Naive B cell (primary cell): Measurements from ENCODE around the gene APC. TPM values are rescaled to one million over a fixed set of nuclear protein-coding genes. Genes with fewer than 3 reads are reported as not detected.

Experiments used
- ATAC-seq, 2 donors: fragments of 150-1000 bp; cut with Tn5 transposase; 2 replicates each; pipeline ENCODE4 v1.10.0; 2021; ENCODE audit warnings: low read depth in 2 of 2, mild to moderate bottlenecking in 2 of 2, moderate library complexity in 2 of 2
- DNase-seq: peaks from one replicate; pipeline ENCODE4 v3.0.0; 2022
- H3K27ac Mint-ChIP-seq, 6 donors: one replicate each; pipeline ENCODE4 v1.8.0; 2020 to 2022; ENCODE audit warnings: mild to moderate bottlenecking in 6 of 6, mixed read lengths in 6 of 6, moderate library complexity in 5 of 6, inconsistent platforms in 2 of 6
- H3K27me3 Mint-ChIP-seq, 3 donors: one replicate each; pipeline ENCODE4 v1.8.0; 2021 to 2022; ENCODE audit warnings: mixed read lengths in 3 of 3, mild to moderate bottlenecking in 1 of 3
- H3K36me3 Mint-ChIP-seq, 2 donors: one replicate each; pipeline ENCODE4 v1.8.0; 2020 to 2022; ENCODE audit warnings: mixed read lengths in 2 of 2, inconsistent platforms in 1 of 2, mild to moderate bottlenecking in 1 of 2
- H3K4me1 Mint-ChIP-seq, 3 donors: one replicate each; pipeline ENCODE4 v1.8.0; 2020 to 2022; ENCODE audit warnings: mixed read lengths in 3 of 3, inconsistent platforms in 1 of 3, mild to moderate bottlenecking in 1 of 3, moderate library complexity in 1 of 3
- H3K4me3 Mint-ChIP-seq, 8 donors: one replicate each; pipeline ENCODE4 v1.8.0; 2020 to 2022; ENCODE audit warnings: mild to moderate bottlenecking in 8 of 8, mixed read lengths in 8 of 8, moderate library complexity in 8 of 8, inconsistent platforms in 2 of 8
- H3K9me3 Mint-ChIP-seq, 7 donors: one replicate each; pipeline ENCODE4 v1.8.0; 2020 to 2022; ENCODE audit warnings: mixed read lengths in 7 of 7, mild to moderate bottlenecking in 5 of 7, inconsistent platforms in 2 of 7, moderate library complexity in 1 of 7
- polyA plus RNA-seq, 6 donors: library from polyadenylated mRNA; unstranded; fragments of 300-500 nt; fragmentation: Illumina TruSeq; gene quantifications; one replicate each; pipeline ENCODE4 v1.2.3, GENCODE V29; 2021; ENCODE audit warnings: low read depth in 6 of 6

Gene APC
- polyA plus RNA-seq, 6 donors from 2014 or later = 18.3 to 47.4 (median 23.9) TPM

- Mint-ChIP-seq H3K27me3 (no peaks in the 10 kb centered on the region), H3K36me3 (peaks cover 32 to 41% of the 10 kb centered on the region in 2 donors), H3K4me1 (peaks cover 18 to 26% (median 24%) of the 10 kb centered on the region in 3 donors), H3K4me3 (no peak overlapping the region), H3K27ac (peak overlapping the region in 1 of 6 donors; percentile 19), H3K9me3 (no peaks in the 10 kb centered on the region)
- no peak for ATAC-seq
- DNase-seq = no peak
Observed at GRCh38 chr5:112820246-112820645, 82.6 kb downstream of the APC start.

- no peaks in the 10 kb centered on the region for H3K27me3 Mint-ChIP-seq
- H3K4me3 Mint-ChIP-seq = no peak overlapping the region
- H3K36me3 Mint-ChIP-seq = peaks cover 32 to 45% of the 10 kb centered on the region in 2 donors
- DNase-seq = no peak
- no peak for ATAC-seq
- peaks cover 18 to 26% (median 25%) of the 10 kb centered on the region in 3 donors for H3K4me1 Mint-ChIP-seq
- no peaks in the 10 kb centered on the region for H3K9me3 Mint-ChIP-seq
- H3K27ac Mint-ChIP-seq = peak overlapping the region in 4 of 6 donors; percentile 26 to 80 (median 70)
Observed at GRCh38 chr5:112822456-112822855, 84.8 kb downstream of the APC start.

- H3K9me3 Mint-ChIP-seq = no peaks in the 10 kb centered on the region
- DNase-seq = no peak
- peak overlapping the region in 1 of 8 donors; percentile 51 for H3K4me3 Mint-ChIP-seq
- peaks cover 18 to 26% (median 25%) of the 10 kb centered on the region in 3 donors for H3K4me1 Mint-ChIP-seq
- H3K27me3 Mint-ChIP-seq = no peaks in the 10 kb centered on the region
- no peak for ATAC-seq
- peak overlapping the region in 4 of 6 donors; percentile 80 to 97 (median 89) for H3K27ac Mint-ChIP-seq
- H3K36me3 Mint-ChIP-seq = peaks cover 32 to 45% of the 10 kb centered on the region in 2 donors
Observed at GRCh38 chr5:112823181-112823580, 85.5 kb downstream of the APC start.

GRCh38 chr5:112823656-112824055 is 86.0 kb downstream of the APC start:
- Mint-ChIP-seq H3K4me3 (peak overlapping the region in 1 of 8 donors; percentile 50), H3K27me3 (no peaks in the 10 kb centered on the region), H3K9me3 (no peaks in the 10 kb centered on the region), H3K27ac (peak overlapping the region in 5 of 6 donors; percentile 27 to 97 (median 80)), H3K4me1 (peaks cover 18 to 26% (median 25%) of the 10 kb centered on the region in 3 donors), H3K36me3 (peaks cover 34 to 41% of the 10 kb centered on the region in 2 donors)
- no peak for DNase-seq
- ATAC-seq = no peak

GRCh38 chr5:112824197-112824596 is 86.5 kb downstream of the APC start:
- peaks cover 18 to 26% (median 25%) of the 10 kb centered on the region in 3 donors for H3K4me1 Mint-ChIP-seq
- H3K4me3 Mint-ChIP-seq = peak overlapping the region in 1 of 8 donors; percentile 33
- H3K36me3 Mint-ChIP-seq = peaks cover 32 to 35% of the 10 kb centered on the region in 2 donors
- H3K27ac Mint-ChIP-seq = peak overlapping the region in 1 of 6 donors; percentile 80
- no peaks in the 10 kb centered on the region for H3K9me3 Mint-ChIP-seq
- no peaks in the 10 kb centered on the region for H3K27me3 Mint-ChIP-seq
- no peak for DNase-seq
- no peak for ATAC-seq

- H3K9me3 Mint-ChIP-seq = no peaks in the 10 kb centered on the region
- H3K27ac Mint-ChIP-seq = peak overlapping the region in 1 of 6 donors; percentile 19
- H3K4me3 Mint-ChIP-seq = no peak overlapping the region
- no peak for ATAC-seq
- H3K4me1 Mint-ChIP-seq = no peaks in the 10 kb centered on the region
- peaks cover 10 to 28% of the 10 kb centered on the region in 2 donors for H3K36me3 Mint-ChIP-seq
- no peaks in the 10 kb centered on the region for H3K27me3 Mint-ChIP-seq
- DNase-seq = no peak
Observed at GRCh38 chr5:112830378-112830777, 92.7 kb downstream of the APC start.

- no peaks in the 10 kb centered on the region for H3K4me1 Mint-ChIP-seq
- no peak overlapping the region for H3K27ac Mint-ChIP-seq
- peaks cover 12 to 33% of the 10 kb centered on the region in 2 donors for H3K36me3 Mint-ChIP-seq
- H3K27me3 Mint-ChIP-seq = no peaks in the 10 kb centered on the region
- no peak for ATAC-seq
- H3K9me3 Mint-ChIP-seq = no peaks in the 10 kb centered on the region
- no peak for DNase-seq
- H3K4me3 Mint-ChIP-seq = no peak overlapping the region
Observed at GRCh38 chr5:112833971-112834370, 96.3 kb downstream of the APC start.

GRCh38 chr5:112844489-112844888 is 106.8 kb downstream of the APC start:
- H3K9me3 Mint-ChIP-seq = no peaks in the 10 kb centered on the region
- no peak overlapping the region for H3K4me3 Mint-ChIP-seq
- DNase-seq (no peak), ATAC-seq (no peak)
- no peak overlapping the region for H3K27ac Mint-ChIP-seq
- no peaks in the 10 kb centered on the region for H3K27me3 Mint-ChIP-seq
- peaks cover 0 to 12% (median 5%) of the 10 kb centered on the region in 3 donors for H3K4me1 Mint-ChIP-seq
- H3K36me3 Mint-ChIP-seq = peaks cover 0 to 15% of the 10 kb centered on the region in 2 donors

- Mint-ChIP-seq H3K4me3 (no peak overlapping the region), H3K27ac (peak overlapping the region in 1 of 6 donors; percentile 6), H3K4me1 (peaks cover 0 to 12% (median 5%) of the 10 kb centered on the region in 3 donors), H3K9me3 (no peaks in the 10 kb centered on the region), H3K27me3 (no peaks in the 10 kb centered on the region), H3K36me3 (peaks cover 0 to 4% of the 10 kb centered on the region in 2 donors)
- DNase-seq (no peak), ATAC-seq (no peak)
Observed at GRCh38 chr5:112846556-112846955, 108.9 kb downstream of the APC start.

- peaks cover 0 to 4% of the 10 kb centered on the region in 2 donors for H3K36me3 Mint-ChIP-seq
- no peaks in the 10 kb centered on the region for H3K27me3 Mint-ChIP-seq
- no peaks in the 10 kb centered on the region for H3K9me3 Mint-ChIP-seq
- no peak for ATAC-seq
- peaks cover 0 to 12% (median 5%) of the 10 kb centered on the region in 3 donors for H3K4me1 Mint-ChIP-seq
- DNase-seq = no peak
- H3K4me3 Mint-ChIP-seq = no peak overlapping the region
- peak overlapping the region in 1 of 6 donors; percentile 6 for H3K27ac Mint-ChIP-seq
Observed at GRCh38 chr5:112847306-112847705, 109.6 kb downstream of the APC start.

GRCh38 chr5:112848116-112848811 is 110.6 kb downstream of the APC start:
- Mint-ChIP-seq H3K4me3 (peak overlapping the region in 1 of 8 donors; percentile 11), H3K27me3 (peaks cover 0 to 2% (median 1%) of the 10 kb centered on the region in 3 donors), H3K27ac (peak overlapping the region in 4 of 6 donors; percentile 6 to 74 (median 10)), H3K9me3 (no peaks in the 10 kb centered on the region), H3K4me1 (peaks cover 0 to 12% (median 5%) of the 10 kb centered on the region in 3 donors), H3K36me3 (no peaks in the 10 kb centered on the region)
- DNase-seq = peak; percentile 62
- peak; percentile 99 for ATAC-seq

GRCh38 chr5:112849912-112850311 is 112.2 kb downstream of the APC start:
- ATAC-seq (no peak), DNase-seq (no peak)
- Mint-ChIP-seq H3K36me3 (peaks cover 5 to 6% of the 10 kb centered on the region in 2 donors), H3K27me3 (peaks cover 7 to 18% (median 14%) of the 10 kb centered on the region in 3 donors), H3K4me3 (no peak overlapping the region), H3K9me3 (peaks cover 3 to 16% (median 4%) of the 10 kb centered on the region in 7 donors), H3K27ac (peak overlapping the region in 1 of 6 donors; percentile 21), H3K4me1 (peaks cover 0 to 12% (median 5%) of the 10 kb centered on the region in 3 donors)

- DNase-seq (no peak), ATAC-seq (no peak)
- Mint-ChIP-seq H3K27me3 (peaks cover 30 to 48% (median 42%) of the 10 kb centered on the region in 3 donors), H3K27ac (no peak overlapping the region), H3K4me1 (no peaks in the 10 kb centered on the region), H3K9me3 (peaks cover 6 to 29% (median 11%) of the 10 kb centered on the region in 7 donors), H3K4me3 (peak overlapping the region in 1 of 8 donors; percentile 49), H3K36me3 (peaks cover 11 to 15% of the 10 kb centered on the region in 2 donors)
Observed at GRCh38 chr5:112854651-112855050, 117.0 kb downstream of the APC start.

GRCh38 chr5:112857866-112858265 is 120.2 kb downstream of the APC start:
- Mint-ChIP-seq H3K27me3 (peaks cover 30 to 48% (median 42%) of the 10 kb centered on the region in 3 donors), H3K4me3 (peak overlapping the region in 1 of 8 donors; percentile 35), H3K4me1 (peaks cover 9 to 28% (median 14%) of the 10 kb centered on the region in 3 donors), H3K9me3 (peaks cover 6 to 29% (median 11%) of the 10 kb centered on the region in 7 donors), H3K27ac (no peak overlapping the region), H3K36me3 (peaks cover 11 to 15% of the 10 kb centered on the region in 2 donors)
- ATAC-seq (no peak), DNase-seq (no peak)
